ENCODE data around the gene SUCO. TPM values are rescaled to one million over a fixed set of nuclear protein-coding genes. Genes with fewer than 3 reads are reported as not detected.

The SUCO gene
- total and polyA plus RNA-seq, 2 of the 4 experiments (the other 2 are of a cell fraction): 11.4 to 21.5 TPM

- TF ChIP-seq MXI1 (IDR thresholded peaks at IDR 0.05; ENCODE audit: borderline replicate concordance, low read depth, low read length) (no peak), POLR2A (IDR thresholded peaks at IDR 0.05; ENCODE audit: low read depth, low read length) (no peak), NFE2L2 (IDR thresholded peaks at IDR 0.05; ENCODE audit: low read depth, low read length) (no peak), CHD1 (IDR thresholded peaks at IDR 0.05; ENCODE audit: low read depth, low read length) (no peak), RCOR1 (IDR thresholded peaks at IDR 0.05; ENCODE audit: insufficient replicate concordance, low read length) (no peak), ELK1 (IDR thresholded peaks at IDR 0.05; ENCODE audit: borderline replicate concordance, low read depth, low read length) (no peak)
- Histone ChIP-seq H4K20me1 (ENCODE audit: insufficient read depth, low read length) (no peaks in the 10 kb centered on the region), H4K8ac (ENCODE audit: low read depth in 2 of 2, low read length in 2 of 2) (no peak overlapping the region), H3K27ac (ENCODE audit: insufficient read depth, low read length) (no peak overlapping the region), H4K5ac (ENCODE audit: low read depth, low read length) (no peak overlapping the region), H3K23ac (ENCODE audit: low read depth, low read length) (no peak overlapping the region), H2AFZ (replicated peaks; ENCODE audit: low read length, poor library complexity) (no peak overlapping the region), H3K4me2 (ENCODE audit: low read depth, low read length) (no peak overlapping the region), H2AK9ac (replicated peaks; ENCODE audit: low read depth, low read length, poor library complexity) (no peak overlapping the region), H2BK20ac (ENCODE audit: low read depth, low read length) (no peak overlapping the region), H3K4me1 (ENCODE audit: control insufficient read depth, insufficient read depth, low read length) (no peaks in the 10 kb centered on the region), H4K91ac (ENCODE audit: insufficient read depth, low read depth, low read length) (no peak overlapping the region), H2BK120ac (ENCODE audit: low read depth, low read length) (no peak overlapping the region), H3K14ac (replicated peaks; ENCODE audit: low read depth, low read length) (no peak overlapping the region), H3K4me3 (ENCODE audit: insufficient read depth, low read depth, low read length) (no peak overlapping the region), H2BK15ac (ENCODE audit: low read depth, low read length) (no peak overlapping the region), H3K9ac (ENCODE audit: low read depth, low read length) (no peak overlapping the region), H3K56ac (ENCODE audit: extremely low read depth, insufficient read depth, low read length) (no peak overlapping the region), H2AK5ac (ENCODE audit: low read depth, low read length) (no peak overlapping the region), H3K9me1 (ENCODE audit: insufficient read depth, low read length) (peaks cover 5% of the 10 kb centered on the region; the same call in 1 of the 2 replicates), H3K27me3 (ENCODE audit: control insufficient read depth, insufficient read depth, low read length) (no peaks in the 10 kb centered on the region), H3K36me3 (ENCODE audit: control insufficient read depth, insufficient read depth, low read length) (peaks cover 7% of the 10 kb centered on the region), H3K18ac (ENCODE audit: low read depth, low read length) (no peak overlapping the region), H2BK5ac (ENCODE audit: low read depth, low read length, poor library complexity, severe bottlenecking) (no peak overlapping the region), H3K9me3 (ENCODE audit: control insufficient read depth, insufficient read depth, low read length) (no peaks in the 10 kb centered on the region), H3K79me1 (ENCODE audit: low read depth in 1 of 2, low read length in 2 of 2) (peaks cover 10 to 16% of the 10 kb centered on the region in 2 experiments), H3K4ac (ENCODE audit: low read depth, low read length) (no peak overlapping the region)
- in situ Hi-C loops (cut with MboI; ENCODE audit: low sequenced_read_pairs): no loop called here
- DNase-seq (no peak), ATAC-seq (ENCODE audit: low read depth) (no peak)
- intact Hi-C loops (cut with micrococcal nuclease): no loop called here
- ChIA-PET POLR2A (ENCODE audit: unreplicated experiment) (no interaction called here), CTCF (no interaction called here)
- dilution Hi-C loops (cut with HindIII; ENCODE audit: low sequenced_read_pairs, unreplicated experiment): no loop called here
- BruUV-seq (replicated peaks): no TSS peak
These were observed 69.8 kb downstream of the SUCO start for GRCh38 chr1:172602706-172603105.

Measured in IMR-90 (cell line).